HCT116 (cell line): ENCODE data around the gene SMC4. TPM values are rescaled to one million over a fixed set of nuclear protein-coding genes. Genes with fewer than 3 reads are reported as not detected.

Source experiments
- ATAC-seq: fragments of 200-7000 bp; cut with Tn5 transposase; 2 replicates; pipeline ENCODE4 v1.9.1; 2020; ENCODE audit warnings: mild to moderate bottlenecking, moderate library complexity
- BruUV-seq: library from RNA; stranded (reverse); fragments of 400-500 nt; replicated peaks from 2 replicates; lab custom pipeline; 2021; lab: Mats Ljungman, UMichigan
- CTCF ChIA-PET: fragments of 300-600 bp; sonication (Branson Sonifier 250); formaldehyde crosslinking; loops from one replicate; lab custom pipeline; 2021; ENCODE audit warnings: antibody characterized with exemption; lab: Charles Lee
- POLR2A ChIA-PET: fragments of 300-600, 350-600 bp; sonication (Branson Sonifier 250); formaldehyde crosslinking; loops from one replicate; lab custom pipeline; 2021; ENCODE audit warnings: antibody characterized with exemption; lab: Charles Lee
- RAD21 ChIA-PET, 2 experiments: fragments of 300-600 bp; sonication (Branson Sonifier 250); formaldehyde crosslinking; loops; one replicate each; lab custom pipeline; 2023; ENCODE audit warnings: low total read pairs in 2 of 2; ENCODE audit not compliant: uncharacterized antibody in 2 of 2, unreplicated experiment in 2 of 2, low non-redundant PET in 1 of 2; lab: Charles Lee
- DNase-seq: peaks from one replicate; pipeline ENCODE4 v3.0.0-alpha.2; 2010; ENCODE audit warnings: low read depth, low spot score
- H2AFZ ChIP-seq: fragments of 200-600 bp; shearing (Covaris generic), sonication (generic); 2 replicates; pipeline ENCODE4 v1.6.1; 2017; ENCODE audit warnings: low read depth, mixed run types, mixed read lengths, antibody characterized with exemption, low read length; ENCODE audit not compliant: poor library complexity, severe bottlenecking
- H3K27ac ChIP-seq: 2 replicates; pipeline ENCODE4 v1.5.1; 2012; ENCODE audit warnings: low read depth, low read length
- H3K27me3 ChIP-seq: fragments of 200-600 bp; sonication (generic); 2 replicates; pipeline ENCODE4 v1.6.1; 2016; ENCODE audit warnings: mixed run types, low read length, mixed read lengths; ENCODE audit not compliant: insufficient read depth
- H3K36me3 ChIP-seq, 2 experiments: fragments of 200-500 bp in 1 of 2; fragments of 200-600 bp in 1 of 2; sonication (Bioruptor generic) in 1 of 2; sonication (generic) in 1 of 2; 2 replicates each; pipeline versions ENCODE4 v1.5.1 to v1.6.1; 2014 to 2016; ENCODE audit warnings: low read length in 2 of 2, inconsistent platforms in 1 of 2, mixed read lengths in 1 of 2, mixed run types in 1 of 2; ENCODE audit not compliant: insufficient read depth in 2 of 2, control insufficient read depth in 1 of 2
- H3K4me1 ChIP-seq, 2 experiments: fragments of 200-600 bp in 1 of 2; sonication (generic) in 1 of 2; 2 replicates each; pipeline versions ENCODE4 v1.5.1 to v1.6.1; 2012 to 2017; ENCODE audit warnings: low read length in 2 of 2, inconsistent platforms in 1 of 2, mild to moderate bottlenecking in 1 of 2, mixed read lengths in 1 of 2, mixed run types in 1 of 2, moderate library complexity in 1 of 2; ENCODE audit not compliant: insufficient read depth in 2 of 2, control insufficient read depth in 1 of 2
- H3K4me2 ChIP-seq: fragments of 200-600 bp; sonication (generic); 2 replicates; pipeline ENCODE4 v1.6.1; 2017; ENCODE audit warnings: mixed run types, low read length, mixed read lengths
- H3K4me3 ChIP-seq, 2 experiments: fragments of 200-600 bp in 1 of 2; sonication (generic) in 1 of 2; replicated peaks in 1 of 2; 2 replicates each; pipeline ENCODE4 v1.5.1; 2011 to 2016; ENCODE audit warnings: low read length in 2 of 2, control low read depth in 1 of 2, low read depth in 1 of 2, mild to moderate bottlenecking in 1 of 2, mixed read lengths in 1 of 2, mixed run types in 1 of 2
- H3K79me2 ChIP-seq: fragments of 200-600 bp; sonication (generic); 2 replicates; pipeline ENCODE4 v1.6.1; 2017; ENCODE audit warnings: mild to moderate bottlenecking, mixed run types, low read length, moderate library complexity, mixed read lengths; ENCODE audit not compliant: insufficient read depth
- H3K9ac ChIP-seq: fragments of 200-600 bp; sonication (generic); 2 replicates; pipeline ENCODE4 v1.6.1; 2016; ENCODE audit warnings: low read length, mixed read lengths
- H3K9me2 ChIP-seq: fragments of 200-600 bp; sonication (generic), shearing (Covaris generic); 2 replicates; pipeline ENCODE4 v1.6.1; 2017; ENCODE audit warnings: mixed run types, mild to moderate bottlenecking, moderate library complexity; ENCODE audit not compliant: insufficient read depth
- H3K9me3 ChIP-seq, 2 experiments: fragments of 200-500 bp in 1 of 2; fragments of 200-600 bp in 1 of 2; sonication (Bioruptor generic) in 1 of 2; sonication (generic) in 1 of 2; 2 replicates each; pipeline ENCODE4 v1.6.1; 2014 to 2017; ENCODE audit warnings: low read length in 2 of 2, mixed read lengths in 2 of 2, inconsistent platforms in 1 of 2, low read depth in 1 of 2, mild to moderate bottlenecking in 1 of 2, mixed run types in 1 of 2, moderate library complexity in 1 of 2; ENCODE audit not compliant: control insufficient read depth in 1 of 2, insufficient read depth in 1 of 2
- H4K20me1 ChIP-seq: fragments of 200-600 bp; sonication (generic), shearing (Covaris generic); 2 replicates; pipeline ENCODE4 v1.6.1; 2017; ENCODE audit warnings: mixed run types, mild to moderate bottlenecking, moderate library complexity; ENCODE audit not compliant: insufficient read depth
- ATF3 ChIP-seq: IDR thresholded peaks from 2 replicates; pipeline ENCODE4 v1.6.1; 2012
- CEBPB ChIP-seq: IDR thresholded peaks from 2 replicates; pipeline ENCODE4 v1.6.1; 2012; ENCODE audit warnings: low read depth
- EGR1 ChIP-seq: IDR thresholded peaks from 2 replicates; pipeline ENCODE4 v1.6.1; 2012; ENCODE audit warnings: low read depth
- ELF1 ChIP-seq: IDR thresholded peaks from 2 replicates; pipeline ENCODE4 v1.6.1; 2012; ENCODE audit warnings: low read depth, borderline replicate concordance
- EZH2 ChIP-seq: fragments of 200-600 bp; sonication (generic); IDR thresholded peaks from 2 replicates; pipeline ENCODE4 v1.6.1; 2017; ENCODE audit warnings: antibody characterized with exemption, mixed run types
- EZH2phosphoT487 ChIP-seq: fragments of 200-600 bp; IDR thresholded peaks from 2 replicates; pipeline ENCODE4 v1.6.1; 2018; ENCODE audit warnings: antibody characterized with exemption, borderline replicate concordance
- MAX ChIP-seq: IDR thresholded peaks from 2 replicates; pipeline ENCODE4 v1.6.1; 2012
- POLR2A ChIP-seq: IDR thresholded peaks from 2 replicates; pipeline ENCODE4 v1.7.0; 2011; ENCODE audit warnings: borderline replicate concordance; ENCODE audit not compliant: insufficient read depth, insufficient read length; ENCODE audit errors: extremely low read depth
- POLR2AphosphoS5 ChIP-seq: IDR thresholded peaks from 2 replicates; pipeline ENCODE4 v1.6.1; 2011; ENCODE audit warnings: mild to moderate bottlenecking, low read depth, low read length, moderate library complexity
- REST ChIP-seq: IDR thresholded peaks from 2 replicates; pipeline ENCODE4 v1.6.1; 2012; ENCODE audit warnings: low read depth
- SIN3A ChIP-seq: IDR thresholded peaks from 2 replicates; pipeline ENCODE4 v1.6.1; 2012; ENCODE audit warnings: low read depth
- SRF ChIP-seq: IDR thresholded peaks from 2 replicates; pipeline ENCODE4 v1.6.1; 2012; ENCODE audit warnings: low read depth
- TCF7L2 ChIP-seq: IDR thresholded peaks from 2 replicates; pipeline ENCODE4 v1.7.0; 2011; ENCODE audit warnings: borderline replicate concordance, inconsistent platforms; ENCODE audit not compliant: insufficient read depth, insufficient read length; ENCODE audit errors: extremely low read depth
- YY1 ChIP-seq: IDR thresholded peaks from 2 replicates; pipeline ENCODE4 v1.6.1; 2011; ENCODE audit warnings: low read length, low read depth, moderate library complexity, mild to moderate bottlenecking; ENCODE audit not compliant: insufficient replicate concordance; ENCODE audit errors: extremely low read depth
- ZNF274 ChIP-seq: fragments of 200-500 bp; sonication (Bioruptor generic); IDR thresholded peaks from 2 replicates; pipeline ENCODE4 v1.6.1; 2014; ENCODE audit warnings: mild to moderate bottlenecking, low read depth, low read length, inconsistent platforms
- intact Hi-C: fragments of 100-400 bp; cut with micrococcal nuclease; formaldehyde crosslinking; loops from 2 replicates; pipeline ENCODE4 v1.10.0; 2022
- total RNA-seq: library from RNA; stranded (reverse); gene quantifications from one replicate; pipeline ENCODE4 v1.2.1, GENCODE V29; 2021; ENCODE audit not compliant: unreplicated experiment

SMC4 gene
- total RNA-seq, 1 experiment from 2014 or later = 123 TPM

GRCh38 chr3:160449636-160450598 lies 50.5 kb downstream of the SMC4 start, which contains the start of gene TRIM59 (continued):
- no peak for TF ChIP-seq REST
- no peak for TF ChIP-seq SRF
- TF ChIP-seq POLR2AphosphoS5 = peak; percentile 95

- ChIA-PET CTCF (no interaction called here), RAD21 (no interaction called here), POLR2A (no interaction called here)
- DNase-seq = no peak
- Histone ChIP-seq H3K27me3 (no peaks in the 10 kb centered on the region), H3K4me3 (no peak overlapping the region), H3K4me1 (peaks cover 8 to 31% of the 10 kb centered on the region in 2 experiments), H3K27ac (no peak overlapping the region), H4K20me1 (no peaks in the 10 kb centered on the region), H3K4me2 (peak overlapping the region; percentile 83; the same call in 1 of the 2 replicates), H3K9ac (no peak overlapping the region), H3K36me3 (peaks cover 2 to 13% of the 10 kb centered on the region in 2 experiments; a peak in 1 of 4 replicates), H3K9me3 (no peaks in the 10 kb centered on the region), H2AFZ (no peak overlapping the region), H3K79me2 (peaks cover 37% of the 10 kb centered on the region), H3K9me2 (no peaks in the 10 kb centered on the region)
- BruUV-seq = no TSS peak
- intact Hi-C loops = no loop called here
- no peak for ATAC-seq
- TF ChIP-seq TCF7L2 = no peak
- no peak for TF ChIP-seq ZNF274
- TF ChIP-seq POLR2A = no peak
- no peak for TF ChIP-seq CEBPB
- no peak for TF ChIP-seq YY1
- no peak for TF ChIP-seq MAX
- TF ChIP-seq REST = no peak
- TF ChIP-seq SRF = no peak
- TF ChIP-seq EZH2 = no peak
- no peak for TF ChIP-seq EGR1
- TF ChIP-seq ELF1 = no peak
- no peak for TF ChIP-seq EZH2phosphoT487
- TF ChIP-seq SIN3A = no peak
- no peak for TF ChIP-seq ATF3
Observed at GRCh38 chr3:160450846-160451245, 51.4 kb downstream of the SMC4 start.
